Neural cell (in vitro differentiated cells): ENCODE results near the gene NACC1. TPM values are rescaled to one million over a fixed set of nuclear protein-coding genes. Genes with fewer than 3 reads are reported as not detected.

Experiments
- H2AFZ ChIP-seq: fragments of 200-600, 300-800 bp; sonication (generic), shearing (Covaris generic); 2 replicates; pipeline ENCODE4 v1.6.0; 2014; ENCODE audit warnings: low read depth, mild to moderate bottlenecking, antibody characterized with exemption, low read length, moderate library complexity
- H3F3A ChIP-seq: fragments of 200-600 bp; shearing (Covaris generic); 2 replicates; pipeline ENCODE4 v1.6.1; 2016; ENCODE audit warnings: mild to moderate bottlenecking, moderate library complexity, mixed read lengths, antibody characterized with exemption, low read length; ENCODE audit not compliant: insufficient read depth, poor library complexity, severe bottlenecking
- H3K27ac ChIP-seq: fragments of 200-600, 300-800 bp; sonication (generic), shearing (Covaris generic); 2 replicates; pipeline ENCODE4 v1.5.1; 2014; ENCODE audit warnings: mild to moderate bottlenecking, low read length, moderate library complexity
- H3K27me3 ChIP-seq: fragments of 300-800, 200-600 bp; sonication (generic), shearing (Covaris generic); 2 replicates; pipeline ENCODE4 v1.6.0; 2014; ENCODE audit warnings: mild to moderate bottlenecking, low read depth, low read length, moderate library complexity; ENCODE audit not compliant: insufficient read depth
- H3K36me3 ChIP-seq: fragments of 300-800, 200-600 bp; sonication (generic), shearing (Covaris generic); 2 replicates; pipeline ENCODE4 v1.5.1; 2014; ENCODE audit warnings: mild to moderate bottlenecking, antibody characterized with exemption, low read length, moderate library complexity; ENCODE audit not compliant: insufficient read depth
- H3K4me2 ChIP-seq: fragments of 300-800, 200-600 bp; sonication (generic), shearing (Covaris generic); 2 replicates; pipeline ENCODE4 v1.6.0; 2014; ENCODE audit warnings: mild to moderate bottlenecking, low read length
- H3K4me3 ChIP-seq: fragments of 300-800, 200-600 bp; sonication (generic), shearing (Covaris generic); 2 replicates; pipeline ENCODE4 v1.5.1; 2014; ENCODE audit warnings: mild to moderate bottlenecking, low read length, moderate library complexity
- H3K79me2 ChIP-seq: fragments of 200-600 bp; shearing (Covaris generic); replicated peaks from 2 replicates; pipeline ENCODE4 v1.6.0; 2014; ENCODE audit warnings: mild to moderate bottlenecking, low read length, moderate library complexity; ENCODE audit not compliant: insufficient read depth
- H3K9ac ChIP-seq: fragments of 300-800, 200-600 bp; sonication (generic), shearing (Covaris generic); 2 replicates; pipeline ENCODE4 v1.6.1; 2016; ENCODE audit warnings: mild to moderate bottlenecking, low read length, mixed read lengths
- H3K9me2 ChIP-seq: fragments of 200-600 bp; shearing (Covaris generic); 2 replicates; pipeline ENCODE4 v1.6.1; 2016; ENCODE audit warnings: mild to moderate bottlenecking, low read length, mixed read lengths; ENCODE audit not compliant: insufficient read depth
- H3K9me3 ChIP-seq: fragments of 200-600, 300-800 bp; sonication (generic), shearing (Covaris generic); 2 replicates; pipeline ENCODE4 v1.6.1; 2016; ENCODE audit warnings: mild to moderate bottlenecking, mixed run types, low read length, moderate library complexity, mixed read lengths
- H4K20me1 ChIP-seq: fragments of 200-600 bp; shearing (Covaris generic); 2 replicates; pipeline ENCODE4 v1.6.1; 2016; ENCODE audit warnings: mild to moderate bottlenecking, mixed run types; ENCODE audit not compliant: insufficient read depth
- CTCF ChIP-seq: fragments of 450-650 bp; IDR thresholded peaks from 2 replicates; pipeline ENCODE4 v1.5.1; 2014; ENCODE audit warnings: antibody characterized with exemption, mild to moderate bottlenecking, moderate library complexity; ENCODE audit not compliant: poor library complexity, severe bottlenecking
- EP300 ChIP-seq: fragments of 450-650 bp; conservative IDR thresholded peaks from 2 replicates; pipeline ENCODE4 v1.6.1; 2014; ENCODE audit warnings: antibody characterized with exemption, mild to moderate bottlenecking, moderate library complexity; ENCODE audit not compliant: poor library complexity, severe bottlenecking
- EZH2 ChIP-seq: fragments of 200-600, 300-800 bp; shearing (Covaris generic), sonication (generic); IDR thresholded peaks from 2 replicates; pipeline ENCODE4 v1.6.1; 2014; ENCODE audit warnings: antibody characterized with exemption, low read length, borderline replicate concordance, mild to moderate bottlenecking; ENCODE audit not compliant: insufficient read depth, poor library complexity, severe bottlenecking
- MXI1 ChIP-seq: fragments of 450-650 bp; conservative IDR thresholded peaks from 2 replicates; pipeline ENCODE4 v1.6.1; 2014; ENCODE audit warnings: antibody characterized with exemption, mild to moderate bottlenecking; ENCODE audit not compliant: poor library complexity, severe bottlenecking
- POLR2AphosphoS5 ChIP-seq: IDR thresholded peaks from 2 replicates; pipeline ENCODE4 v1.6.1; 2012
- RAD21 ChIP-seq: fragments of 450-650 bp; conservative IDR thresholded peaks from 2 replicates; pipeline ENCODE4 v1.6.1; 2014; ENCODE audit warnings: antibody characterized with exemption, mild to moderate bottlenecking, moderate library complexity
- REST ChIP-seq: IDR thresholded peaks from 2 replicates; pipeline ENCODE4 v1.6.1; 2012; ENCODE audit warnings: borderline replicate concordance
- SMC3 ChIP-seq: fragments of 450-650 bp; conservative IDR thresholded peaks from 2 replicates; pipeline ENCODE4 v1.6.1; 2014; ENCODE audit warnings: antibody characterized with exemption, mild to moderate bottlenecking, moderate library complexity; ENCODE audit not compliant: poor library complexity
- TAF1 ChIP-seq: IDR thresholded peaks from 2 replicates; pipeline ENCODE4 v1.6.1; 2012; ENCODE audit warnings: low read depth
- polyA plus RNA-seq: library from polyadenylated mRNA; depleted of rRNA; stranded (reverse); fragments of >200 nt; gene quantifications from 2 replicates; pipeline ENCODE4 v1.2.3, GENCODE V29; 2014

The NACC1 gene
- polyA plus RNA-seq, 1 donor from 2014 or later, result 16.1 TPM

- Histone ChIP-seq H2AFZ (no peak overlapping the region), H3K9me2 (no peaks in the 10 kb centered on the region), H3K9me3 (no peaks in the 10 kb centered on the region), H3K27me3 (peaks cover 5% of the 10 kb centered on the region), H3K27ac (no peak overlapping the region), H3K36me3 (no peaks in the 10 kb centered on the region), H4K20me1 (no peaks in the 10 kb centered on the region), H3K4me3 (no peak overlapping the region), H3K9ac (no peak overlapping the region), H3F3A (no peaks in the 10 kb centered on the region), H3K4me2 (no peak overlapping the region), H3K79me2 (no peaks in the 10 kb centered on the region)
- TF ChIP-seq RAD21 (no peak), REST (no peak), CTCF (no peak), SMC3 (no peak), MXI1 (no peak), POLR2AphosphoS5 (no peak), TAF1 (no peak), EZH2 (no peak), EP300 (no peak)
Observed at GRCh38 chr19:13089139-13089856, 28.8 kb upstream of the NACC1 start.

- Histone ChIP-seq H3K9me2 (no peaks in the 10 kb centered on the region), H3K9ac (no peak overlapping the region), H3K27me3 (peaks cover 12% of the 10 kb centered on the region), H3K27ac (no peak overlapping the region), H3K79me2 (no peaks in the 10 kb centered on the region), H3K9me3 (no peaks in the 10 kb centered on the region), H3K4me2 (no peak overlapping the region), H3K36me3 (no peaks in the 10 kb centered on the region), H4K20me1 (no peaks in the 10 kb centered on the region), H3K4me3 (no peak overlapping the region), H2AFZ (no peak overlapping the region), H3F3A (no peaks in the 10 kb centered on the region)
- no peak for TF ChIP-seq RAD21
- TF ChIP-seq POLR2AphosphoS5, result no peak
- no peak for TF ChIP-seq EZH2
- TF ChIP-seq MXI1, result no peak
- no peak for TF ChIP-seq TAF1
- no peak for TF ChIP-seq EP300
- TF ChIP-seq CTCF, result no peak
- no peak for TF ChIP-seq REST
- no peak for TF ChIP-seq SMC3
Observed at GRCh38 chr19:13089857-13090507, 28.1 kb upstream of the NACC1 start.
